Smooth muscle cell (in vitro differentiated cells): Measurements from ENCODE around the gene UFD1. TPM values are rescaled to one million over a fixed set of nuclear protein-coding genes. Genes with fewer than 3 reads are reported as not detected.

Source experiments
- DNase-seq: peaks from one replicate; lab custom pipeline; 2025; ENCODE audit not compliant: unreplicated experiment; lab: John Stamatoyannopoulos, UW
- H2AFZ ChIP-seq: fragments of 200-600 bp; sonication (generic); 2 replicates; pipeline ENCODE4 v1.6.0; 2016; ENCODE audit warnings: antibody characterized with exemption, low read depth, mild to moderate bottlenecking
- H3F3A ChIP-seq: fragments of 200-600 bp; sonication (generic); 2 replicates; pipeline ENCODE4 v1.6.0; 2017; ENCODE audit warnings: antibody characterized with exemption, low read depth
- H3K27ac ChIP-seq: fragments of 200-600 bp; sonication (generic); 2 replicates; pipeline ENCODE4 v1.5.1; 2016; ENCODE audit warnings: low read depth, mild to moderate bottlenecking
- H3K27me3 ChIP-seq: fragments of 200-600 bp; sonication (generic); 2 replicates; pipeline ENCODE4 v1.6.1; 2016; ENCODE audit warnings: low read depth, mild to moderate bottlenecking
- H3K36me3 ChIP-seq: fragments of 200-600 bp; sonication (generic); 2 replicates; pipeline ENCODE4 v1.5.1; 2016; ENCODE audit warnings: low read depth
- H3K4me1 ChIP-seq: fragments of 200-600 bp; sonication (generic); 2 replicates; pipeline ENCODE4 v1.5.1; 2016; ENCODE audit warnings: low read depth
- H3K4me2 ChIP-seq: fragments of 200-600 bp; sonication (generic); 2 replicates; pipeline ENCODE4 v1.6.0; 2016; ENCODE audit warnings: mild to moderate bottlenecking
- H3K4me3 ChIP-seq: fragments of 200-600 bp; sonication (generic); 2 replicates; pipeline ENCODE4 v1.5.1; 2016; ENCODE audit warnings: mild to moderate bottlenecking
- H3K79me2 ChIP-seq: fragments of 200-600 bp; sonication (generic); 2 replicates; pipeline ENCODE4 v1.6.0; 2016; ENCODE audit warnings: low read depth, mild to moderate bottlenecking
- H3K9ac ChIP-seq: fragments of 200-600 bp; sonication (generic); 2 replicates; pipeline ENCODE4 v1.6.0; 2016; ENCODE audit warnings: low read depth
- H3K9me3 ChIP-seq: fragments of 200-600 bp; sonication (generic); replicated peaks from 2 replicates; pipeline ENCODE4 v1.5.1; 2016; ENCODE audit warnings: low read depth
- H4K20me1 ChIP-seq: fragments of 200-600 bp; sonication (generic); 2 replicates; pipeline ENCODE4 v1.6.0; 2016; ENCODE audit warnings: low read depth
- WGBS: methylation state at CpG from one replicate; pipeline ENCODE4 v1.1.7; 2016; ENCODE audit warnings: low lambda C conversion rate; 5-methylcytosine and 5-hydroxymethylcytosine counted together
- polyA plus RNA-seq: library from polyadenylated mRNA; unstranded; fragments of >200 nt; fragmentation: Nextera tagmentation; extraction: Ambion mirVana; gene quantifications from 2 replicates; pipeline ENCODE4 v1.2.1, GENCODE V29; 2016
- total RNA-seq: library from RNA; depleted of rRNA; stranded (reverse); fragments of >200 nt; gene quantifications from 2 replicates; pipeline ENCODE4 v1.2.3, GENCODE V29; 2014
- TF ChIP-seq, protein P1 (sequence below): fragments of 200-600 bp; sonication (generic); IDR thresholded peaks from 2 replicates; pipeline ENCODE4 v1.5.1; 2017; ENCODE audit warnings: borderline replicate concordance, mild to moderate bottlenecking, antibody characterized with exemption; ENCODE audit not compliant: insufficient read depth, poor library complexity, severe bottlenecking

The UFD1 gene
- total and polyA plus RNA-seq, 2 experiments from 2014 or later = 48.1 to 111 TPM

DNA sequence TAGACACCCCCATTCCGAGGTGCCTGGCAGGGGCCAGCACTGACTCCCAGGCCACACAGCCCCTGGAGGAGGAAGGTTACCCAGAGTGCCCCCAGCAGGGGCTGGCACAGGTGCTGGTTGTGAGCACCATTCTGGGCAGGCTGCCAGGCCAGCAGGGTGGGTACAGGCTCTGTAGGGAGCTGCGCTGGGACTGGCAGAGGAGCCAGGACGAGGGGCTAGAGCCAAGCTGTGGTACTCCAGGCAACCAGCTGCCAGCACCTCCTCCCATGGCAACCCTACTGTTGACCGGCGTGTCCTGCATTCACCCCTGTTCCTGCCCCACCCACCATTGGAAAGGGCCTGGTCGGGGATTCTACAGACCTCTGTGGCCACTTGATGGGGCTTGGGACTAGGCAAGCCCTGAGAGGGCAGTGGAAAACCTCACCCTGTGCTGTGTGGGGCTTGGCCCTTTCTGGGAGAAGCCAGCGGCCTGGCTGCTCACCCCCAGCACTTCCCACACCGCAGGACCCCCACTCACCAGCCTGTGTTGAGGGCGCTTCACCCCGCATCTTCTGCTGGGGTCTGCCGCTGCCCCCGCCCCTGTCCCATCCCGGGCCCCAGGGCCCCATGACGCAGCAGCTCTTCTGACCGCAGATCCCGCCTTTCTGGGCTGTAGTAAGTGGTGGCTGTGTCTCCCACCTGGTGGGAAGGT is 43.3 kb upstream of the UFD1 start:
- Histone ChIP-seq H3K4me1 (peaks cover 12% of the 10 kb centered on the region), H3K27me3 (peaks cover 55% of the 10 kb centered on the region), H2AFZ (no peak overlapping the region), H3K4me2 (no peak overlapping the region), H3K27ac (no peak overlapping the region), H4K20me1 (no peaks in the 10 kb centered on the region), H3K36me3 (no peaks in the 10 kb centered on the region), H3K9me3 (no peaks in the 10 kb centered on the region), H3F3A (no peaks in the 10 kb centered on the region), H3K9ac (no peak overlapping the region), H3K79me2 (no peaks in the 10 kb centered on the region), H3K4me3 (no peak overlapping the region)
- DNase-seq = no peak
- 81% methylated on average over 16 of the region's 16 CpGs for whole genome bisulfite sequencing
- TF ChIP-seq, protein P1, sequence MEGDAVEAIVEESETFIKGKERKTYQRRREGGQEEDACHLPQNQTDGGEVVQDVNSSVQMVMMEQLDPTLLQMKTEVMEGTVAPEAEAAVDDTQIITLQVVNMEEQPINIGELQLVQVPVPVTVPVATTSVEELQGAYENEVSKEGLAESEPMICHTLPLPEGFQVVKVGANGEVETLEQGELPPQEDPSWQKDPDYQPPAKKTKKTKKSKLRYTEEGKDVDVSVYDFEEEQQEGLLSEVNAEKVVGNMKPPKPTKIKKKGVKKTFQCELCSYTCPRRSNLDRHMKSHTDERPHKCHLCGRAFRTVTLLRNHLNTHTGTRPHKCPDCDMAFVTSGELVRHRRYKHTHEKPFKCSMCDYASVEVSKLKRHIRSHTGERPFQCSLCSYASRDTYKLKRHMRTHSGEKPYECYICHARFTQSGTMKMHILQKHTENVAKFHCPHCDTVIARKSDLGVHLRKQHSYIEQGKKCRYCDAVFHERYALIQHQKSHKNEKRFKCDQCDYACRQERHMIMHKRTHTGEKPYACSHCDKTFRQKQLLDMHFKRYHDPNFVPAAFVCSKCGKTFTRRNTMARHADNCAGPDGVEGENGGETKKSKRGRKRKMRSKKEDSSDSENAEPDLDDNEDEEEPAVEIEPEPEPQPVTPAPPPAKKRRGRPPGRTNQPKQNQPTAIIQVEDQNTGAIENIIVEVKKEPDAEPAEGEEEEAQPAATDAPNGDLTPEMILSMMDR = no peak

DNA sequence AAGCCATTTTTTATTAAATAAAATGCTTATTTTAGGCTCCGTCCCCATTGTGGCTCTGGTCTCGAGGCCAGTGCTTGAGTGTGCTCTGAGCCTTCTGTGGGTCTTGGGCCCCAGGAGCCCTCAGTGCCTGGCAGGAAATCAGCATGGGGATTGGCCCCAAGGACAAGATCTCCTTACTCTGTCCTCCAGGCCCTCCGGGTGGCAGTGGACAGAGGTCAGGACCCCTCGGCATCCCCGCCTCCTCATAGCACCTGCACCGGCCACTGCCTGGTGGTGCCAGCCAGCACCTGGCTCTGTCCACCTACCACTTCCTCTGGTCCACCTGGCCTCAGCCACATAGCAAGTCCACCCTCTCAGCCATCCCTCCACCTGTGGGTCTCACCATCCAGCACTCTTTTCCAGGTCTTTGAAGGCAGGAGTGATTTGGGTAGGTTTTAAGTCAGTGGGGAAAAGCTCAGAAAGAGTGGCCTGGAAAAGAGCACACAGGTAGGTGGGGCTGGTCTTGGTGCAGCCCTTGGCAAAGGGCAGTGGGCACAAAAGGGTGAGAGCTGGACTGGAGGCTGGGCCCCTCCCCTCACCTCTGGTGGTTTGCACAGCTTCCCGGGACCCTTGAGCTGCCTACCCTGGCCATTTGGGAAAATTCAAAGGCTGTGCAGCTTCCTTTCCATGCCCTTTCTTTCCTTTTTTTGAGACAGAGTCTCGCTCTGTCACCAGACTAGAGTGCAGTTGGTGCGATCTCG is 41.7 kb upstream of the UFD1 start:
- H3K27ac ChIP-seq = no peak overlapping the region
- TF ChIP-seq, protein P1 = no peak
- no peak overlapping the region for H3K4me3 ChIP-seq
- H3K4me1 ChIP-seq = peaks cover 12% of the 10 kb centered on the region
- no peak overlapping the region for H2AFZ ChIP-seq
- H4K20me1 ChIP-seq = no peaks in the 10 kb centered on the region
- no peaks in the 10 kb centered on the region for H3K79me2 ChIP-seq
- DNase-seq = no peak
- no peak overlapping the region for H3K4me2 ChIP-seq
- no peaks in the 10 kb centered on the region for H3F3A ChIP-seq
- WGBS = 97% methylated on average over 10 of the region's 10 CpGs
- no peaks in the 10 kb centered on the region for H3K9me3 ChIP-seq
- H3K27me3 ChIP-seq = peaks cover 48% of the 10 kb centered on the region
- H3K36me3 ChIP-seq = no peaks in the 10 kb centered on the region
- H3K9ac ChIP-seq = no peak overlapping the region

DNA sequence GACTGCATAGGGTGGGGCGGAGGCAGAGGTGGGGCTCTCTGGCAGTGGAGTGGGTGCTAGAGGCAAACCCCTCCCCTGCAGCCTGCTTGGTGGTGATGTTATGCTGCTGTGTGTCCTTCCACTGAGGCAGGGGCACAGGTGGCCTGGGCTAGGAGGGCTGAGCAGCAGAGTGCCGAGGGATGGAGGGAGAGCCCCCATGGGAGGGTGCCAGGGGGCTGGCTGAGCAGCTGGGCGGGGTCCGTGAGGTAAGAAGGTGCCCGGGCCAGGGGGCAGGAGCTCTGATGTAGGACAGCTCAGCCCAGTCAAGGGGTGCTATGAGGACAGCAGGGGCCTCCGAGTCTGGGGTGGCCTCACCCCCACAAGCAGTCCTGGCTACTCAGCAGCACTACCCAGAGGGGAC is 41.0 kb upstream of the UFD1 start:
- Histone ChIP-seq H2AFZ (no peak overlapping the region), H4K20me1 (no peaks in the 10 kb centered on the region), H3K9ac (no peak overlapping the region), H3K9me3 (no peaks in the 10 kb centered on the region), H3K27ac (no peak overlapping the region), H3K4me3 (no peak overlapping the region), H3F3A (no peaks in the 10 kb centered on the region), H3K36me3 (no peaks in the 10 kb centered on the region), H3K4me2 (no peak overlapping the region), H3K4me1 (peaks cover 12% of the 10 kb centered on the region), H3K27me3 (peaks cover 41% of the 10 kb centered on the region), H3K79me2 (no peaks in the 10 kb centered on the region)
- DNase-seq = no peak
- WGBS = 97% methylated on average over 6 of the region's 6 CpGs
- TF ChIP-seq, protein P1 = no peak
